SU-DHL-6 (cell line): ENCODE measurements around the gene AOC1.

Experiments used
- CTCF ChIP-seq: fragments of 200-600 bp; sonication (generic); IDR thresholded peaks from one replicate; pipeline ENCODE4 v1.5.1; 2017; ENCODE audit warnings: antibody characterized with exemption, mild to moderate bottlenecking, low read length, moderate library complexity; ENCODE audit not compliant: insufficient read depth, poor library complexity, severe bottlenecking
- EZH2phosphoT487 ChIP-seq: fragments of 200-600 bp; sonication (generic), shearing (Covaris generic); conservative IDR thresholded peaks from 2 replicates; pipeline ENCODE4 v1.6.1; 2018; ENCODE audit warnings: mild to moderate bottlenecking, antibody characterized with exemption, low read length, moderate library complexity, mixed read lengths

GRCh38 chr7:150830937-150831336 is 21.4 kb upstream of the AOC1 start:
- TF ChIP-seq CTCF: no peak
- TF ChIP-seq EZH2phosphoT487: no peak
